ENCODE measurements around the gene CHST12. TPM values are rescaled to one million over a fixed set of nuclear protein-coding genes. Genes with fewer than 3 reads are reported as not detected.

Gene CHST12
- total RNA-seq, 6 experiments from 2014 or later = 3.0 to 7.9 (median 5.7) TPM

- Histone ChIP-seq H3K4me3 (no peak overlapping the region), H3K9me3 (no peaks in the 10 kb centered on the region), H3K4me1 (no peaks in the 10 kb centered on the region), H3K27me3 (no peaks in the 10 kb centered on the region), H3K27ac (no peak overlapping the region), H3K36me3 (no peaks in the 10 kb centered on the region)
- intact Hi-C loops (cut with DNase I) = loop anchor here (10.0 kb wide), 1 partner anchor 213 kb away; the partner anchor contains the start of gene AMZ1 (in 2 of the 2)
- 30% methylated on average over 13 of the region's 17 CpGs for WGBS (ENCODE audit: insufficient coverage, low coverage, low lambda C conversion rate, missing lambda C conversion rate)
- DNase-seq = peak in 1 of 3 donors; percentile 63
- TF ChIP-seq POLR2A (IDR thresholded peaks at IDR 0.05) (no peak), CTCF (IDR thresholded peaks at IDR 0.05) (no peak)
- peak in 3 of 4 donors; percentile 18 to 30 (median 25) for ATAC-seq
Measured at GRCh38 chr7:2471396-2471795, 68.0 kb downstream of the CHST12 start.

DNA sequence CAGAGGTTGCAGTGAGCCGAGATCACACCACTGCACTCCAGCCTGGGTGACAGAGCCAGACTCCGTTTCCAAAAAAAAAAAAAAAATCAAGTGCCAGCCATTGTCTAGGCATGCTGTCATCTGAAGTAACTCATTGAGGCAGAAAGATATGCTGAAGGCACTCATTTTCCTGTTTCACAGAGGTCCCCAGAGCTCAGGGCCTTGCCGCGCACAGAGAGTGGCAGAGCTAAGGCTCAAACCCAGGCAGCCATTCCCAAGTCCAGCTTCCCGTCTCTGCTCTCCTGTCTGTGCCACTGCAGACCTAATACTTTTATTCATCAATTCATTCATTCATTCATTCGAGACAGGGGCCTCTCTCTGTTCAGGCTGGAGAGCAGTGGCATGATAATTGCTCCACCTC is 69.3 kb downstream of the CHST12 start:
- ATAC-seq (no peak), DNase-seq (no peak)
- no peaks in the 10 kb centered on the region for H3K9me3 ChIP-seq
- no peaks in the 10 kb centered on the region for H3K27me3 ChIP-seq
- WGBS (ENCODE audit: insufficient coverage, low coverage, low lambda C conversion rate, missing lambda C conversion rate) = 60% methylated on average over 2 of the region's 6 CpGs
- H3K4me1 ChIP-seq = peaks cover 0 to 4% (median 0%) of the 10 kb centered on the region in 4 donors
- no peak for TF ChIP-seq CTCF (IDR thresholded peaks at IDR 0.05)
- TF ChIP-seq POLR2A (IDR thresholded peaks at IDR 0.05) = no peak
- H3K36me3 ChIP-seq = no peaks in the 10 kb centered on the region
- intact Hi-C loops (cut with DNase I) = loop anchor here (10.0 kb wide), 1 partner anchor 212 kb away; the partner anchor contains the start of gene AMZ1 (in 2 of the 2)
- H3K4me3 ChIP-seq = no peak overlapping the region
- H3K27ac ChIP-seq = no peak overlapping the region

GRCh38 chr7:2473496-2474180 is 70.2 kb downstream of the CHST12 start:
- intact Hi-C loops (cut with DNase I) = loop anchor here (10.0 kb wide), 1 partner anchor 211 kb away; the partner anchor contains the start of gene AMZ1 (in 2 of the 2)
- 69% methylated on average over 9 of the region's 12 CpGs for WGBS (ENCODE audit: insufficient coverage, low coverage, low lambda C conversion rate, missing lambda C conversion rate)
- no peaks in the 10 kb centered on the region for H3K27me3 ChIP-seq

DNA sequence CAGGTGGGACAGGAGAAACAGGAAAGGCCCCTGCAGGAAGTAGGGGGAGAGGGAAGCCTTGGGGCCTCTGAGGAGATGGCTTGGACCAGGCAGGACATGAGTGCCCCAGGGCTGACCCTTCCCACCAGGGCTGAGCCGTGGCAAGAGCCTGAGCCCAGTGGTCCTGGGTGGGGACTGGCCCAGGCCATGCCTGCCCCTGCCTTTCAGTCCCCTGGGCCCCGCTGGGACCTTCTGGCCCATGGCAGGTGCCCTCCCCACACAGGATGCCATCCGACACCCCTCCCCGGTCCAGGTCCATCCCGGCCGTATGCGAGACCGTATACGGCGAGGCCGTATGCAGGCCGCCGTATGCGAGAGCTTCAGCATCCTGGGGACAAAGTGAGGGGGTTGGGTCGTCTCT is 70.8 kb downstream of the CHST12 start:
- peaks cover 0 to 15% (median 3%) of the 10 kb centered on the region in 4 donors for H3K4me1 ChIP-seq
- WGBS (ENCODE audit: insufficient coverage, low coverage, low lambda C conversion rate, missing lambda C conversion rate) = no CpG with 5 or more reads among the region's 15 CpGs
- ATAC-seq (no peak), DNase-seq (peak in 1 of 3 donors; percentile 50)
- H3K27me3 ChIP-seq = no peaks in the 10 kb centered on the region
- H3K9me3 ChIP-seq = no peaks in the 10 kb centered on the region
- H3K36me3 ChIP-seq = no peaks in the 10 kb centered on the region
- intact Hi-C loops (cut with DNase I) = loop anchor here (10.0 kb wide), 1 partner anchor 211 kb away; the partner anchor contains the start of gene AMZ1 (in 2 of the 2)
- no peak overlapping the region for H3K27ac ChIP-seq
- TF ChIP-seq CTCF (IDR thresholded peaks at IDR 0.05) (no peak), POLR2A (IDR thresholded peaks at IDR 0.05) (no peak)
- no peak overlapping the region for H3K4me3 ChIP-seq

More at GRCh38 chr7:2473496-2474180, 70.2 kb downstream of the CHST12 start:
- no peak for TF ChIP-seq CTCF (IDR thresholded peaks at IDR 0.05)
- TF ChIP-seq POLR2A (IDR thresholded peaks at IDR 0.05) = no peak
- Histone ChIP-seq H3K9me3 (no peaks in the 10 kb centered on the region), H3K36me3 (no peaks in the 10 kb centered on the region), H3K27ac (no peak overlapping the region), H3K4me1 (peaks cover 0 to 13% (median 3%) of the 10 kb centered on the region in 4 donors), H3K4me3 (no peak overlapping the region)
- no peak for ATAC-seq
- DNase-seq = no peak

All from right lobe of liver (tissue), 6 donors.